ENCODE results near the gene STIM1. TPM values are rescaled to one million over a fixed set of nuclear protein-coding genes. Genes with fewer than 3 reads are reported as not detected.
A peak's percentile ranks its signal among the peaks of the same experiment; 100 is the strongest.

The STIM1 gene
- total and polyA plus RNA-seq, 10 of the 15 experiments (the other 5 are each of a cell fraction or from before 2014, with no cell fraction given) = 8.6 to 57.7 (median 29.3) TPM

- peak; percentile 86 for TF ChIP-seq MLLT1 (IDR thresholded peaks at IDR 0.05)
- TF ChIP-seq LARP7 (IDR thresholded peaks at IDR 0.05) = peak; percentile 61; the same call in 1 of the 2 replicates
- peak; percentile 29 for TF ChIP-seq SP1 (IDR thresholded peaks at IDR 0.05; ENCODE audit: low read depth, low read length)
- no peak for TF ChIP-seq ZBTB4 (CRISPR knock-in tag; IDR thresholded peaks at IDR 0.05)
- no peak for TF ChIP-seq ZBTB11 (CRISPR knock-in tag; IDR thresholded peaks at IDR 0.05)
- TF ChIP-seq USF1 (IDR thresholded peaks at IDR 0.05; ENCODE audit: borderline replicate concordance, extremely low read length, insufficient read depth, low read depth, low read length) = no peak
Measured at GRCh38 chr11:3841426-3842350, 13.8 kb upstream of the STIM1 start (continued).

Data from GM12878 (cell line).